DMS 273 treated with DMSO at 0.1 percent for 48 hours (cell line): ENCODE measurements around the gene UBE2D1.
A peak's percentile ranks its signal among the peaks of the same experiment; 100 is the strongest.
"Not testable (repeated sequence)": the region's sequence is repeated elsewhere in the genome, so short reads cannot be mapped to it uniquely, and the experiment has no call there.

ENCODE experiments used
- DNase-seq: peaks from one replicate; lab custom pipeline; 2025; lab: John Stamatoyannopoulos, UW

Gene UBE2D1

DNA sequence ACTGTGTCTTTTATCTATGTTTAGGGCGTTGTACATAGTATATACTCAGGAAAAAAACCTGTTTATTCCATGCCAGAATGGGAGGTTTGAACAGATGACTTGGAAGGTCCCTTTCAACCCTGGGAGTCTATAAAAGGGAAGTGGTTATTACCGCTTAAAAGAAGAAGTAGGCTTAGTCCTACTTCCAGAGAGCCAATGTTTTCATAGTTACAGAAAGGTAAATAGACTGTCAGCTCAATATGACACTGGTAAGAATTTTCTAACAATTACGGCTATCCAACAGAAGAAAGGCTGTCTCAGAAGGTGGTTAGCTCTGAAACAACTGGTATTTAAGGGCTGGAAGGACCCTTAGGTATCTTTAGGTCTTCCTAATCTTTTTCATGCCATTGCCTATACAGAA, 49.3 kb downstream of the UBE2D1 start:
- no peak for DNase-seq

DNA sequence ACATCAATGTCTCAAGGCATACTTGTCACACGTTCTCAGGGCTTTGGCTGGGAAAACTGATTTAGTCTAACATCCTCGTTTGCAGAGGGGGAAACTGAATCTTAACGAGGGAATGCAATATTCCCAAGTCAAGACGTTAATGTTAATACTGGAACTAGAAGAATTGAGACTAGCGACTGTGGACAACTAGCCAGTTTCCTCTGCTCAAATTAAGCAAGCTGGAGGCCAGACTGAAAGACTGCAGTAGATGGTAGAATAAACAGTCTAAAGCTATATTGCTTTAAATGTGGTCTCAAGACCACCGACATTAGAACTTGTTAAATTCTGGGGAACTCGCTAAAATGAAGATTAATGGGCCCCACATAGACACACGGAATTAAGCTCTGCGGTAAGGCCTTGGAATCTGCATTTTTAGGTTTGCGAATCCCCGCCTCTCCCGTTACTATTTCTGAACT, 49.8 kb downstream of the UBE2D1 start:
- DNase-seq = no peak

DNA sequence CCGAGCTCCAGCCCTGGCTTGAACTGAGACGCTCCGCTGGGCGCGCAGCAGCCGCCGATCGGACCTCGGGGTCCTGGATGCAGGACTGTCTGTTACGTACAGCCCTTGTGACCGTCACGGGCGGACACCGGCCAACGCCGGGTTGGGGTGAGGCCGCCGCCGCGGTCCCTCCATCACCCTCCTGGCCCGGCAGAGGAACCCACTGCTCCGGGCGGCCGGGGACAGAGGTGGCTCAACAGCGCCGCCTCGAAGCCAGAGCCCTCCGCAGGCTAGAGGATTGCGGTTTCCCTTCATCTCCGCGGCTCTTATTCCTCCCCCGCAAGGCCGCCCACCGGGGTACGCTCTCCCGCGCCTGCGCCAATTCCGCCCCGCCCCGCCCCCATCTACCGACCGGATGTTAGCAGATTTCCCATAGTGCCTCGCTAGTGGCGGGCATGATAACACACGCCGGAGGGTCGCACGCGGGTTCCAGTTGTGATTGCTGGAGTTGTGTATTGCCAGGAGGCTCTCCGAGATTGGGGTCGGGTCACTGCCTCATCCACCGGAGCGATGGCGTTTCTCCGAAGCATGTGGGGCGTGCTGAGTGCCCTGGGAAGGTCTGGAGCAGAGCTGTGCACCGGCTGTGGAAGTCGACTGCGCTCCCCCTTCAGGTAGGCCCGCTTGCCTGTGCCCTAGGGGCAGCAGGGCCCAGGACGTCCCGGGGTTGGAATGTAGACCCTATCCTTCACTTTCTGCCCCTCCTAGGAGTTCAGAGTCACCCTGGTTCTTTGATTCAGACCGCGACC, 50.4 kb downstream of the UBE2D1 start, which contains the start of gene TFAM:
TFAM (plus strand) TSS at position 412 of the 785 bp plus-strand sequence; CDS start at position 550, 138 bp downstream.
- DNase-seq = peak; percentile 77

DNA sequence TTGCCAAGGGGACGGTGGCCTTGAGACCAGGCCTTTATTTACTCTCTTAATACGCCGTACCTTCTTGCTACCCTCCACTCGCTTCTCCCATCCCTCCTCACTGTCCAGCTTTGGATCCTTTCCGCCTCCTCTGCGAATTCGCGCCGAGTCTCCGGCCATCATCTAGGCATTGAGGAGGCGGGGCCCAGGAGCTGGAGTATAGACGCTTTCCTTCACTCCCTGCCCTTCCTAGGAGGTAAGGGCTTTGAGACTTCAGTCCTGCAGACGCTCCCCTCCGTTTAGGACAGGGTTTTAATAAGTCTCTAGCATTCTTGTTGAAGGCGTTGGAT, 50.9 kb downstream of the UBE2D1 start:
- no peak for DNase-seq

DNA sequence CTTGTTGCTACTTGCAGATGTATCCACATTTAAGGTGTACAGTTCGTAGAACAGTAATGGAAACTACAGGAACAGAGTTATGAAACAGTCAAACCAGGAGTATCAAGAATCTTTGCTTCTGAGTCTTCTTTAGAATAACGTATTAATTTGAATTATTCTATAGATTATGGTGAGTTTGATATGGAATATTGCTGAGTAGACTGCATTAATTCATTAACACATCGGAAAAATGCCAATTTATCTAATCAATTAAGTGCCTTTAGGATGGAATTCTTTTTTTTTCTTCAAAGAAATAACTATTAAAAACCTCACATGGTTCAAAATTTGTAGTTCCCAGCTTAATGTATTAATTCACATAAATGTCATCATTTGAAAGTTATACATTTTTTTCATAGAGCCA, 54.2 kb downstream of the UBE2D1 start:
- no peak for DNase-seq

DNA sequence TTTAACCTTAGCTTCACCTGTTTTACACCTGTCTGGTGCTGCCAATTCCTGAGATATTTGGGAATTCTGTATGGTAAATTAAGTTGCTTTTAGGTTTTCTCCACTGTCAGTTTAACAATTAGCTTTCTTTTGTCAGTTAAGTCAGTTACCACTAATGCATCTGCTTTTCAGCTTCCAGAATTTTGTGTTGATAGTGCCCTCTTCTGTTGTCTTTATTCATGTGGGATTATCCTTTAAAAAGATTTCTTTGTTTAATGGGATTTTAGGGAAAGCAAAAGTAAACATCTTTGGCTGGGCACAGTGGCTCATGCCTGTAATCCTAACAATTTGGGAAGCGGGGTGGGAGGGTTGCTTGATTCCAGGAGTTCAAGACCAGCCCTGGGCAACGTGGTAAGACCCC, 58.5 kb downstream of the UBE2D1 start:
- no peak for DNase-seq

DNA sequence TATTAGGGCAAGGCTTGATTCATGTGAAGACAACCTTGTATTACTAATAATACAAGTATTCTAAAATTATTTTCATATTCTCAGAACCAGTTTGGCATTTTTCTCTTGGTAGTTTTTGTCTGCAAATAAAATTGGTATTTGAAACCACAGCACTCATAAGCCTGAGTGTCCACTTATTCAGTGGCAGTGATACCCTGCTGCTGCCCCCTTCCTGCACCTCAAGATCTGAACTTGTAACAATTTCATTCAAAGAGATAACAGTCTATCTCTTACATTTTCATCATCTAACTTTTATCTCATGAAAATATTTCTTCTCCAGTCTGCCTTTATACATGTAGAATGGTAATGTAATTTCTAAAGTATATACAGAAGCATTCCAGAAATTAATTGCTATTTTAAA, 59.7 kb downstream of the UBE2D1 start:
- DNase-seq = no peak

DNA sequence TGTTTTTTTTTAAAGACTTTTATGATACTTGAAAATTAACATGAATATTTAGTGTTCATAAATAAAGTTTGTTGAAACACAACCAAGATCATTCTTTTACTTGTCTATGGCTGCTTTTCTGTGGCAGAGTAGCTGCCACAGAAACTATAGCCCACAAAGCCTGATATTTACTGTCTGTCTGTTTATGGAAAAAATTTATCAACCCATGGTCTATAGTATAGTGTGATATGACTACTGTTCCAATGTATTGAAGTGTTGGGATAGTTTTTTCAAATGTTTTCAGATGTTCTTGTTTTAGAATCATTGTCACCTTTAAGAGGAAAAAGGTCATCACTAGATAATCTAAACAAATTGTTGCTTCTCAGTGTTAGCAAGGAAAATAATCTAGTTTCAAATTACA, 61.3 kb downstream of the UBE2D1 start:
- DNase-seq = no peak

DNA sequence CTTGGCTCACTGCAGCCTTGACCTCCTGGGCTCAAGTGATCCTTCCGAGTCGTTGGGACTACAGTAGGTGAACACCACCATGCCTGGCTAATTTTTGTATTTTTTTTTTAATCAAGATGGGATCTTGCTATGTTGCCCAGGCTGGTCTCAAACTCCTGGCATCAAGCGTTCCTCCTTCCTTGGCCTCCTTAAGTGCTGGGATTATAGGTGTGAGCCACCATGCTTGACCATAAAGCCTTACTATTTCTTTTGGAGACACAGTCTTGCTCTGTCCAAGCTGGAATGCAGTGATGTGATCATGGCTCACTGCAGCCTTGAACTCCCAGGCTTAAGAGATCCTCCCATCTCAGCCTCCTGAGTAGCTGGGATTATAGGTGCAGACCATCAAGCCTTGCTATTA, 63.0 kb downstream of the UBE2D1 start:
- DNase-seq = no peak

DNA sequence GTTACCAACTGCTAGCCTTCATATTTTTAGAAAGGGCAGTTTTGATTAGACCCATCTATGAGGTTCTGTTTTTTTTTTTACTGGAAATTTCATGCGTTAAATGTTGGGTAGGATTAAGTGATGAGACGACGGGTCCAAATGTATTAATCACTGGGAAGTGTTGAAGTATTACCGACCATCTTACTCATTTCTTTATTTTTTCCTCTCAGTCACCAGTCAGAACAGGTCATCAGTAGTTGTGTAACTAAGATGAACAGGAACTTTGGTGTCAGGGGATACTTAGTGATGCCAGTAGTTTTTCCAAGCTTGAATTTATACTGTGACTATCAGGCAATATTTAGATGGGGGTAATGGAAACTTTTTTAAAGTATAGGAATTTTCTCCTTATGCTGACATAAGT, 64.6 kb downstream of the UBE2D1 start:
- DNase-seq = no peak

DNA sequence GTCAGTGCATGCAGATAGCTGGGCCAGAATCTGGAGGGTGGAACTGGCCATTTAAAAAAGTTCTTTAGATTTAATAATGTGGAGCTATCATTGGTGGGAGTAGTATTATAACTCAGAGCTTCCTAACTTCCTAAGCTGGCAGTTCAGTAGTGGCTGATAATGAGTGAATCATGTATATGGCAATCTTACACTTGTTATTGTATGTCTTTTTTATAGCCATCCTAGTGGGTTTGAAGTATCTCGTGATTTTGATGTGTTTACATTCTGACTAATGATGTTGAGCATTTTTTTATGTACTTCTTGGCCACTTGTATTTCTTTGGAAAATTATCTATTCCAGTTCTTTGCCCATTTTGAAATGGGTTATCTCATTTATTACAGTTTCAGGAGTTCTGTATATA, 65.8 kb downstream of the UBE2D1 start:
- DNase-seq = no peak

DNA sequence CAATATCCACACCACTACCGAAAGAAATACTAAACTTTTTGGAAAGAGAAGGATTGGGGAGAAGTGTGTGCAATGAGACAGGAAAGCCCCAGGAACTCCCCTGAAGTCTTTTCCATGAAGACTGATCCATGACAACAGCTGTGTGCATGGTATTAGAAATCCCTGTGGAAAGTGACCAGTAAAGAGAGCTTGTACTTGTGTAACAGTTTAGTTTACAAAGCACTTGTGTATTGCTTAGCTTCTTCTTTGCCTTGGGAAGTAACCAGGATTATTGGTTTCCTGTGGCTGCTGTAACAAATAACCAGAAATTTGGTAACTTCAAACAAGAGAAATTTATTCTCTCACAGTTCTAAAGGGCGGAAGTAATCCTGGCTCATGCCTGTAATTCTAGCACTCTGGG, 69.2 kb downstream of the UBE2D1 start:
- DNase-seq = no peak

DNA sequence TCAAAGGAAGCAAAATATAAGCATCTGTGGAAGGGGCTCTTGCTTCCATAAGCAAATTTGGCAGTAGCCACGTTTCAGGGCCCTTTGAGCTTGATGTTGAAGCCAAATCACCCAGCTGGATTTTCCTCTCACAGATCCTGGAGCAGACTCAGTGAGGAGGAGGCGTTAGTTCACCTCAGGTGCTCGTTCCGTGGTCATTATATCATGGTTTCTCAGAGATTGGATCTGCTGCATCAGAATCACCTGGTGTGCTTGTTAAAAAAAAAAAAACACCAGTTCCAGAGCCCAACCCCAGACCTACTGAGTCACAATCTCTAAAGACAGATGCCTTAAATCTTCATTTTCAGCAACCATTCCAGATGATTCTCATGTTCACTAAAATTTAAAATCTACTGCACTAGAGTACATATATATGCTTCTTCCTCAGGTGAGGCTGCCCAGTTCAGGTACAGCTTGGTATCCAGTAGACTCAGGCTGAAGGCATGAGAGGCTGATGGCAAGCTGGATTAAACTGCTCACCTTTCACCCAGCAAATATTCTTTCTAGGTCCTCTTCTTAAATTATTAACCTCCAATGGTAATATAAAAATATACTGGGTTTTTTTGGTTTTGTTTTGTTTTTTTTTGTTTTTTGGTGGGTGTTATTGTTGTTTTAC, 75.3 kb downstream of the UBE2D1 start:
- no peak for DNase-seq

DNA sequence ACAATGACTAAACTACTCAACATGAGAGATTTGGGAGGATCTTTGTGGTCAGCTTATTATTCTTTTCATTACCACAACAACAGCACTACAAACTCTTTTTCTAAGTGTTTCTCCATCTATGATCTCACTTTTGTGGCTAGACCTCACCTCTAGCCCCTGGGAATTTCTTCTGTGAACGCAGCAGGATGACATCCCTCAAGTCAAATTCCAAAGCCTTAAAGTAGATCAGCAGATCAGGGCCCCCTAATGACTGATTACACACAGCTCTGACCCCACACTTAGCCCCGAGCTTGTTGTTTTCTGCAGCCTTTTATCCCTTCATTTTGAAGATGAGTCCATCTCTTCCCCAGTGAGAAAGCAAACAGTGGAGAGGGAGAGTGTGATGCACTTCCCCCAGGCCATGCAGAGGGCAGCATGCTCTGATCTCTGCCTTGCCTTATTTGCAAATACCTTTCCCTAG, 77.7 kb downstream of the UBE2D1 start:
- DNase-seq = no peak

DNA sequence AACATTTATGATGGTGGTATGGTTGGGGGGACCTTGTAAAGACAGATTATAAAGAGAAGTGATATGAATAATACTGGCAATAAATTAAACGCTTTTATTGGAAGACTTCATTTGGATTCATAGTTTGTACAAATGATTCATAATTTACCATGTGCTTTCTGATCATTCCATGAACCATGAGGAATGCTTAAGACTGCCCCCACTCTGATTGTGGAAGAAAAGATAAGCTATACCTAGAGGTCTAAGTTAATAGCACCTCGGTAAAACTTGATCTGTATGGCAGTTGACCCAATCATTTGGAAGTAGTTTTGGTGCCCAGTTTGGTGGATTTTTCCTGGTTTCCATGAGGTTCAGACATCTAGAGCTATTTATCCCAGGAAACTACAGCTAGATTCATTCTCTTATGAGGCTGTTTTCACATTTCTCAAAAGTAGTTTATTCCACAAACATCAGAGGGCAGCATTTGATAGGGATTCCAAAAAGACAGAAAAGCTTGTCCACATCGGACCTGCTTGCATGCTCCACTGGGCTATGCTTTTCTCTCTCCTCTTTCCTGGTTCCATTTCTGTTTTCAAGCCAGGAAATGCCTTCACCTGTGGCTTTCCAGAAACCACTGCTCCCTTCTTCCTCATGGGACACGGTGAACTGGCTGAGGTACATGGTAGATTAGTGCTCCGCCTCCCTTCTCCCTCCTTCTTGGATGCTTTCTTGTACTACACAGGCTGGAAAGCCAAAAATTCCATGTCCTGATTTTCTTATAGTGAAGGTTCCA, 79.7 kb downstream of the UBE2D1 start:
- peak; percentile 0 for DNase-seq

DNA sequence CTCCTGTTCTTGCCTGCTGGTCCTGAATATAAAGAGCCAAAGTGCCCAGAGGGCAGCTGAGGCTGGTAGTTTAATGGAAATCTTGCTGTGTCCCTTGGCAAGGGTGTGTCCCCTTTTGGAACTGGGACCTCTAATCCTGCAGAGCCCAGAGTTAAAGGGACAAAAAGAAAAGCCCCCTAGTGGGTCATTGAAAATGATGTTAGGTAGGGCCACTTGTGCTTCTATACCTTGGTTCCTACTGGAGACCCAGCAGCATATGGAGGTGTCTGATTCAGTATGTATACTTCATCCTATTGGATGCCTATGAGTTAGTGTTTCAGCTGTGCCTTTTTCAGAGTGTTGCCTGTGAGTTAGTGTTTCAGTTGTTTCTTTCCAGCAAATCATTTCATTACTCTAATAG, 81.0 kb downstream of the UBE2D1 start:
- no peak for DNase-seq

DNA sequence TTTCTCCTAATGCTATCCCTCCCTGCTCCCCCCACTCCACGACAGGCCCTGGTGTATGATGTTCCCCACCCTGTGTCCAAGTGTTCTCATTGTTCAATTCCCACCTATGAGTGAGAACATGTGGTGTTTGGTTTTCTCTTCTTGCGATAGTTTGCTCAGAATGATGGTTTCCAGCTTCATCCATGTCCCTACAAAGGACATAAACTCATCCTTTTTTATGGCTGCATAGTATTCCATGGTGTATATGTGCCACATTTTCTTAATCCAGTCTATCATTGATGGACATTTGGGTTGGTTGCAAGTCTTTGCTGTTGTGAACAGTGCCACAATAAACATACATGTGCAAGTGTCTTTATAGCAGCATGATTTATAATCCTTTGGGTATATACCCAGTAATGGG, 83.1 kb downstream of the UBE2D1 start:
- not testable (repeated sequence) for DNase-seq
